ENCODE data around the gene EPS8L2.

EPS8L2 gene

DNA sequence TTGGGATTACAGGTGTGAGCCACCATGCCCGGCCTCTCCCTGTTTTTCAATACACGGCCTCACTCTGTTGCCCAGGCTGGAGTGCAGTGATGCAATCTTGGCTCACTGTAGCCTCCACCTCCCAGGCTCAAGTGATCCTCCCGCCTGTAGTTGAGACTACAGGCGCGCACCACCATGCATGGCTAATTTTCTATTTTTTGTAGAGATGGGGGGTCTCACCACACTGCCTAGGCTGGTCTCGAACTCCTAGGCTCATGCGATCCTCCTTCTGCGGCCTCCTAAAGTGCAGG, 59.7 kb downstream of the EPS8L2 start:
- Histone ChIP-seq H3K4me2 (ENCODE audit: low read length) (no peak overlapping the region), H3K27ac (ENCODE audit: low read length) (no peak overlapping the region)

DNA sequence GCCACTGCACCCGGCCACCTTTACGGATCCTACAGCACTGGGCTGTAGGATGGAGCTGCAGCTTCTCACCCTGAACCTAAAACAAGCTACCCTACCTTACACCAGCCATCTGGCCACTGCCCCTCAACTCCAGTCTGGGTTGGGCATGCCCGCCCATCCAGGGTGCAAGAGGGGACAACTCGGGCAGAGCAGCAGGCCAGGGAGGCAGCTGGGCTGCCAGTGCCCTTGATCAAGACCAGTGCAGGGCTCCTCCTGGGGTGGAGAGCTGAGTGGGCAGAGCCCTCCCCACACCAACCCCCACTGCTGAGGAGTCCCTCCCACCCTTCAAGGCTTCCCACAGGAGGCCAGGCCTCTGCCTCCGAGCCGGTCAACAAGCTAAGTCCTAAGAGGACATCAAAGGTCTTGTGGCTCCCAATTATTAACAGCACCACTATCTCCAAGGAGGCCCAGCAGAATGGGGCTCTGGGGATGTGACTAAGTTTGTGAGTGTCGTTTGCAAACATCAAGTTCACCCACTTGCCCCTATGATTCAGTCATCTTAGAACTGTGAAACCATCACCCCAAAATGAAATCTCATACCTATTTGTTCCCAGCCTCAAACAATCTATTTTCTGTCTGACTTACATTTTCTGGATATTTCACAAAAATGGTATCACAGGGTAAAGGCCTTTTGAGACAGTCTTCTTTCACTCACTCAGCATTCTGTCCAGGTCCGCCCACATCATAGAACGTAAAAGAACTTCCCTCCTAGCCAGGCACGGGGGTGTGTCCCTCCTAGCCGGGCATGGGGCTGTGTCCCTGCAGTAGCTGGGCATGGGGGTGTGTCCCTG, 60.3 kb downstream of the EPS8L2 start:
- Histone ChIP-seq H3K36me3 (replicated peaks; ENCODE audit: low read depth, low read length) (peaks cover 48% of the 10 kb centered on the region), H3K4me2 (ENCODE audit: low read length) (no peak overlapping the region), H4K20me1 (ENCODE audit: insufficient read depth, low read length) (peaks cover 24% of the 10 kb centered on the region), H3K9me3 (ENCODE audit: insufficient read depth, low read length) (no peaks in the 10 kb centered on the region), H3K79me2 (ENCODE audit: low read length) (peaks cover 9% of the 10 kb centered on the region; the same call in 1 of the 2 replicates), H3K4me1 (ENCODE audit: low read length) (no peaks in the 10 kb centered on the region), H3K27ac (ENCODE audit: low read length) (no peak overlapping the region), H3K27me3 (ENCODE audit: low read depth, low read length) (no peaks in the 10 kb centered on the region), H2AFZ (ENCODE audit: low read depth, low read length) (no peak overlapping the region), H3K4me3 (ENCODE audit: low read length) (no peak overlapping the region), H3K9ac (ENCODE audit: low read length) (no peak overlapping the region)
- TF ChIP-seq, protein P1, sequence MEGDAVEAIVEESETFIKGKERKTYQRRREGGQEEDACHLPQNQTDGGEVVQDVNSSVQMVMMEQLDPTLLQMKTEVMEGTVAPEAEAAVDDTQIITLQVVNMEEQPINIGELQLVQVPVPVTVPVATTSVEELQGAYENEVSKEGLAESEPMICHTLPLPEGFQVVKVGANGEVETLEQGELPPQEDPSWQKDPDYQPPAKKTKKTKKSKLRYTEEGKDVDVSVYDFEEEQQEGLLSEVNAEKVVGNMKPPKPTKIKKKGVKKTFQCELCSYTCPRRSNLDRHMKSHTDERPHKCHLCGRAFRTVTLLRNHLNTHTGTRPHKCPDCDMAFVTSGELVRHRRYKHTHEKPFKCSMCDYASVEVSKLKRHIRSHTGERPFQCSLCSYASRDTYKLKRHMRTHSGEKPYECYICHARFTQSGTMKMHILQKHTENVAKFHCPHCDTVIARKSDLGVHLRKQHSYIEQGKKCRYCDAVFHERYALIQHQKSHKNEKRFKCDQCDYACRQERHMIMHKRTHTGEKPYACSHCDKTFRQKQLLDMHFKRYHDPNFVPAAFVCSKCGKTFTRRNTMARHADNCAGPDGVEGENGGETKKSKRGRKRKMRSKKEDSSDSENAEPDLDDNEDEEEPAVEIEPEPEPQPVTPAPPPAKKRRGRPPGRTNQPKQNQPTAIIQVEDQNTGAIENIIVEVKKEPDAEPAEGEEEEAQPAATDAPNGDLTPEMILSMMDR (IDR thresholded peaks at IDR 0.05; ENCODE audit: low read depth, low read length), result no peak
- no peak for TF ChIP-seq EZH2phosphoT487 (IDR thresholded peaks at IDR 0.05; ENCODE audit: low read depth)

More for the DNA sequence above, 59.7 kb downstream of the EPS8L2 start:
- Histone ChIP-seq H3K9ac (ENCODE audit: low read length) (no peak overlapping the region), H3K4me1 (ENCODE audit: low read length) (no peaks in the 10 kb centered on the region), H2AFZ (ENCODE audit: low read depth, low read length) (no peak overlapping the region), H3K36me3 (replicated peaks; ENCODE audit: low read depth, low read length) (peaks cover 42% of the 10 kb centered on the region), H3K27me3 (ENCODE audit: low read depth, low read length) (no peaks in the 10 kb centered on the region), H3K9me3 (ENCODE audit: insufficient read depth, low read length) (no peaks in the 10 kb centered on the region), H3K4me3 (ENCODE audit: low read length) (no peak overlapping the region), H3K79me2 (ENCODE audit: low read length) (peaks cover 7% of the 10 kb centered on the region; the same call in 1 of the 2 replicates), H4K20me1 (ENCODE audit: insufficient read depth, low read length) (peaks cover 24% of the 10 kb centered on the region)
- TF ChIP-seq, protein P1 (IDR thresholded peaks at IDR 0.05; ENCODE audit: low read depth, low read length), result no peak
- no peak for TF ChIP-seq EZH2phosphoT487 (IDR thresholded peaks at IDR 0.05; ENCODE audit: low read depth)

DNA sequence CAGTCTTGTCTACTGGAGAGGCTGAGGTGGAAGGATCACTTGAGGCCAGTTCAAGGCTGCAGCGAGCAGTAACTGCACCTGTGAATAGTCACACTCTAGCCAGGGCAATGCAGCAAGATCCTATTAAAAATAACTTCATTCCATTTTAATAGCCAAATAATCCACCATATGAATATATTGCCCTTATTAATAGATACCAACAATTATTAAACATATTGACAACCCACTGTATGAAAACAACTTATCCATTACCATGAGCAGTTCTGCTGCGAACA, 60.8 kb downstream of the EPS8L2 start:
- TF ChIP-seq EZH2phosphoT487 (IDR thresholded peaks at IDR 0.05; ENCODE audit: low read depth), result no peak
- TF ChIP-seq, protein P1 (IDR thresholded peaks at IDR 0.05; ENCODE audit: low read depth, low read length), result no peak
- Histone ChIP-seq H4K20me1 (ENCODE audit: insufficient read depth, low read length) (peaks cover 24% of the 10 kb centered on the region), H3K4me3 (ENCODE audit: low read length) (no peak overlapping the region), H3K4me1 (ENCODE audit: low read length) (no peaks in the 10 kb centered on the region), H3K79me2 (ENCODE audit: low read length) (peaks cover 15% of the 10 kb centered on the region; the same call in 1 of the 2 replicates), H3K9me3 (ENCODE audit: insufficient read depth, low read length) (no peaks in the 10 kb centered on the region), H3K27ac (ENCODE audit: low read length) (no peak overlapping the region), H3K9ac (ENCODE audit: low read length) (no peak overlapping the region), H3K27me3 (ENCODE audit: low read depth, low read length) (no peaks in the 10 kb centered on the region), H3K36me3 (replicated peaks; ENCODE audit: low read depth, low read length) (peaks cover 53% of the 10 kb centered on the region), H2AFZ (ENCODE audit: low read depth, low read length) (no peak overlapping the region), H3K4me2 (ENCODE audit: low read length) (no peak overlapping the region)

DNA sequence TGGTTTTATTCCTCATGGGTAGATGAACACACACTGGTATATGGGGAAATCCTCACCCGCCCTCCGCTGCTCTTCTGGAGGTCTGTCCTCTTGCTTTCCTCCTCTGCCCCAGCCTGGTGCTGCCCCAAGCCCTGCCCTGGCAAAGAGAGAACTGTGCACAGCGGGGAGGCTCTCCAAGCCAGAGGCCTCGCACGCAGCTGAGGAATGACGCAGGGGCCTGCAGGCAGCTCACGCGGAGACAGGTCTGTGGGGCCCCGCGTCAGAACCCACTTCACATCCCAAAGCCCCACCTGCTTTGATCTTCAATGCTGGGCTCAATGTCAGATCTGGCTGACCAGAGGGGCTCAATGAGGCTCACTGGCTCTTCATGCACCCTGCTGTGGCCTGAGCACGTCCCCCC, 61.2 kb downstream of the EPS8L2 start:
- Histone ChIP-seq H2AFZ (ENCODE audit: low read depth, low read length) (no peak overlapping the region), H3K9ac (ENCODE audit: low read length) (no peak overlapping the region), H3K79me2 (ENCODE audit: low read length) (peaks cover 16% of the 10 kb centered on the region; the same call in 1 of the 2 replicates), H3K27ac (ENCODE audit: low read length) (no peak overlapping the region), H3K36me3 (replicated peaks; ENCODE audit: low read depth, low read length) (peaks cover 51% of the 10 kb centered on the region), H3K9me3 (ENCODE audit: insufficient read depth, low read length) (no peaks in the 10 kb centered on the region), H3K27me3 (ENCODE audit: low read depth, low read length) (no peaks in the 10 kb centered on the region), H3K4me2 (ENCODE audit: low read length) (no peak overlapping the region), H4K20me1 (ENCODE audit: insufficient read depth, low read length) (peaks cover 22% of the 10 kb centered on the region), H3K4me1 (ENCODE audit: low read length) (no peaks in the 10 kb centered on the region), H3K4me3 (ENCODE audit: low read length) (no peak overlapping the region)
- TF ChIP-seq EZH2phosphoT487 (IDR thresholded peaks at IDR 0.05; ENCODE audit: low read depth), result no peak
- TF ChIP-seq, protein P1 (IDR thresholded peaks at IDR 0.05; ENCODE audit: low read depth, low read length), result no peak

All from OCI-LY3 (cell line).